Activated CD4-positive, alpha-beta T cell treated with anti-CD3 and anti-CD28 coated beads, Interleukin-2, Interleukin-6, amounts not matched to agents 100 ng/mL and 50 ng/mL, durations not matched to agents 16 hours and 8 hours (primary cell): Measurements from ENCODE around the gene ATG7.
"Not testable (repeated sequence)": the region's sequence is repeated elsewhere in the genome, so short reads cannot be mapped to it uniquely, and the experiment has no call there.

Experiments
- DNase-seq: peaks from one replicate; pipeline ENCODE4 v3.0.0-alpha.2; 2020

The ATG7 gene

GRCh38 chr3:11304175-11304574 lies 32.0 kb downstream of the ATG7 start:
- no peak for DNase-seq

GRCh38 chr3:11305509-11305908 lies 33.3 kb downstream of the ATG7 start:
- DNase-seq = no peak

- peak; percentile 74 for DNase-seq
Measured at GRCh38 chr3:11306817-11307589, 34.8 kb downstream of the ATG7 start.

GRCh38 chr3:11307830-11308432 lies 35.7 kb downstream of the ATG7 start:
- no peak for DNase-seq

GRCh38 chr3:11310258-11310657 lies 38.1 kb downstream of the ATG7 start:
- no peak for DNase-seq

- DNase-seq = no peak
Measured at GRCh38 chr3:11312166-11312565, 40.0 kb downstream of the ATG7 start.

- no peak for DNase-seq
Measured at GRCh38 chr3:11317300-11317699, 45.1 kb downstream of the ATG7 start.

- DNase-seq = no peak
Measured at GRCh38 chr3:11322931-11323330, 50.7 kb downstream of the ATG7 start.

- DNase-seq = no peak
Measured at GRCh38 chr3:11323813-11324212, 51.6 kb downstream of the ATG7 start.

- no peak for DNase-seq
Measured at GRCh38 chr3:11327619-11328018, 55.4 kb downstream of the ATG7 start.

GRCh38 chr3:11328196-11328945 lies 56.2 kb downstream of the ATG7 start:
- DNase-seq = no peak

GRCh38 chr3:11329777-11330176 lies 57.6 kb downstream of the ATG7 start:
- DNase-seq = no peak

GRCh38 chr3:11331101-11331500 lies 58.9 kb downstream of the ATG7 start:
- DNase-seq = peak; percentile 36

- DNase-seq = peak; percentile 67
Measured at GRCh38 chr3:11335056-11335608, 62.9 kb downstream of the ATG7 start.

- DNase-seq = no peak
Measured at GRCh38 chr3:11339541-11339940, 67.3 kb downstream of the ATG7 start.

- DNase-seq = no peak
Measured at GRCh38 chr3:11346416-11346815, 74.2 kb downstream of the ATG7 start.

GRCh38 chr3:11348877-11349276 lies 76.7 kb downstream of the ATG7 start:
- not testable (repeated sequence) for DNase-seq

GRCh38 chr3:11349446-11349845 lies 77.2 kb downstream of the ATG7 start:
- no peak for DNase-seq

GRCh38 chr3:11350374-11350773 lies 78.2 kb downstream of the ATG7 start:
- DNase-seq = no peak

GRCh38 chr3:11351451-11351850 lies 79.3 kb downstream of the ATG7 start:
- no peak for DNase-seq

GRCh38 chr3:11356269-11356668 lies 84.1 kb downstream of the ATG7 start:
- no peak for DNase-seq

GRCh38 chr3:11362600-11362999 lies 90.4 kb downstream of the ATG7 start:
- DNase-seq = peak; percentile 7

- peak; percentile 63 for DNase-seq
Measured at GRCh38 chr3:11363715-11364114, 91.5 kb downstream of the ATG7 start.

- no peak for DNase-seq
Measured at GRCh38 chr3:11364181-11364580, 92.0 kb downstream of the ATG7 start.
